Adrenal gland (tissue), 12 donors: Measurements from ENCODE around the gene TRNAU1AP. TPM values are rescaled to one million over a fixed set of nuclear protein-coding genes. Genes with fewer than 3 reads are reported as not detected.

Experiments
- DNase-seq, 7 donors: peaks; one replicate each; pipeline ENCODE4 v3.0.0-alpha.2; 2019 to 2020
- H3K27ac ChIP-seq, 5 donors: fragments of 200-600 bp; sonication (generic) in 4 of 5; 1 replicate in 3 of 5; 2 replicates in 2 of 5; pipeline versions ENCODE4 v1.5.1 to v1.8.0; 2016 to 2020; ENCODE audit warnings: mild to moderate bottlenecking in 1 of 5
- H3K27me3 ChIP-seq: fragments of 200-600 bp; 2 replicates; pipeline ENCODE4 v1.8.0; 2021
- H3K36me3 ChIP-seq, 2 donors: fragments of 200-600 bp; replicated peaks in 1 of 2; 1 replicate in 1 of 2; 2 replicates in 1 of 2; pipeline versions ENCODE4 v1.5.1 to v1.8.0; 2018 to 2022
- H3K4me1 ChIP-seq, 2 donors: fragments of 200-600 bp; replicated peaks in 1 of 2; 1 replicate in 1 of 2; 2 replicates in 1 of 2; pipeline versions ENCODE4 v1.5.1 to v1.8.0; 2018 to 2021
- H3K4me3 ChIP-seq, 4 donors: fragments of 200-600 bp; sonication (generic) in 3 of 4; one replicate each; pipeline ENCODE4 v1.5.1; 2016 to 2018
- H3K9me3 ChIP-seq, 3 donors: fragments of 200-600 bp; sonication (generic) in 1 of 3; replicated peaks in 1 of 3; 1 replicate in 2 of 3; 2 replicates in 1 of 3; pipeline versions ENCODE4 v1.5.1 to v1.8.0; 2016 to 2021
- CTCF ChIP-seq, 6 experiments: fragments of 450-650 bp in 4 of 6; fragments of 200-600 bp in 2 of 6; sonication (generic) in 1 of 6; IDR thresholded peaks; 1 replicate in 5 of 6; 2 replicates in 1 of 6; pipeline versions ENCODE4 v1.5.1 to v1.8.0; 2016 to 2021; ENCODE audit warnings: antibody characterized with exemption in 6 of 6, mild to moderate bottlenecking in 2 of 6, moderate library complexity in 1 of 6
- POLR2A ChIP-seq, 2 donors: fragments of 450-650 bp; IDR thresholded peaks; one replicate each; pipeline ENCODE4 v1.6.1; 2017; ENCODE audit warnings: antibody characterized with exemption in 2 of 2, mild to moderate bottlenecking in 2 of 2, moderate library complexity in 1 of 2
- WGBS, 4 donors: extraction: QIAGEN DNeasy Blood & Tissue Kit in 2 of 4; methylation state at CpG; one replicate each; pipeline versions ENCODE4 v1.1.5 to v1.1.7; 2013 to 2017; 5-methylcytosine and 5-hydroxymethylcytosine counted together
- intact Hi-C, 2 donors: fragments of 100-400 bp; cut with DNase I; formaldehyde crosslinking; loops; one replicate each; pipeline versions ENCODE4 v1.14.1 to v1.15.0; 2022 to 2023
- polyA plus RNA-seq, 3 donors: library from polyadenylated mRNA; stranded (reverse); fragments of 200-250 nt in 2 of 3; fragments of 350-450 nt in 1 of 3; fragmentation: Illumina TruSeq in 1 of 3; extraction: RNeasy Lipid Tissue Mini Kit (QIAGEN cat#74804) in 1 of 3; gene quantifications; one replicate each; pipeline ENCODE4 v1.2.3, GENCODE V29; 2013 to 2014
- total RNA-seq, 9 donors: library from RNA; depleted of rRNA in 4 of 9; stranded (reverse); fragments of >200 nt in 4 of 9; fragments of 120-200 nt in 1 of 9; fragmentation: NEBNext Ultra II Directional in 1 of 9; extraction: Animal tissue kit (Norgen Biotek cat#: 25700) in 1 of 9; gene quantifications; one replicate each; pipeline versions ENCODE4 v1.1.0 to v1.2.4, GENCODE V29; 2013 to 2023
- donor health status: healthy with polysubstance abuse.
- donor health status: Bipolar disorder and iron deficiency.
- donor health status: DM: yes; HTN: yes; CAD: no.
- donor health status: DM: no; HTN: no; CAD: no.
- donor health status: DM: no; HTN: no; CAD: no.
- donor health status: DM: yes; HTN: yes; CAD: no.

The TRNAU1AP gene
- total and polyA plus RNA-seq, 12 donors = 9.5 to 29.0 (median 19.5) TPM

GRCh38 chr1:28516518-28516956, 36.3 kb upstream of the TRNAU1AP start:
- Histone ChIP-seq H3K27me3 (no peaks in the 10 kb centered on the region), H3K36me3 (peaks cover 0 to 36% of the 10 kb centered on the region in 2 donors), H3K9me3 (no peaks in the 10 kb centered on the region), H3K27ac (no peak overlapping the region), H3K4me1 (peaks cover 6 to 24% of the 10 kb centered on the region in 2 donors), H3K4me3 (no peak overlapping the region)
- no peak for DNase-seq
- intact Hi-C loops = loop anchor here (5.0 to 10.0 kb wide), 2 partner anchors 78 to 361 kb away; partner anchors contain the start of gene RAB42 (in 1 of the 2)
- 94 to 100% (median 100%) methylated on average over 1 of the region's 1 CpG for WGBS, 4 donors
- TF ChIP-seq CTCF (IDR thresholded peaks at IDR 0.05) = no peak

- Histone ChIP-seq H3K36me3 (peaks cover 0 to 25% of the 10 kb centered on the region in 2 donors), H3K4me1 (peaks cover 6 to 14% of the 10 kb centered on the region in 2 donors), H3K4me3 (peak overlapping the region in 1 of 4 donors; percentile 82), H3K27me3 (no peaks in the 10 kb centered on the region), H3K9me3 (no peaks in the 10 kb centered on the region), H3K27ac (peak overlapping the region in 3 of 5 donors; percentile 57 to 92 (median 73))
- intact Hi-C loops = loop anchor here (5.0 to 10.0 kb wide), 2 partner anchors 77 to 360 kb away; partner anchors contain the start of gene RAB42 (in 1 of the 2)
- WGBS, 4 donors = 9 to 18% (median 11%) methylated on average over 7 of the region's 7 CpGs
- TF ChIP-seq CTCF (IDR thresholded peaks at IDR 0.05) (no peak), POLR2A (IDR thresholded peaks at IDR 0.05) (no peak)
- no peak for DNase-seq
These were observed 35.3 kb upstream of the TRNAU1AP start for GRCh38 chr1:28517649-28517999.

- Histone ChIP-seq H3K9me3 (no peaks in the 10 kb centered on the region), H3K36me3 (peaks cover 0 to 20% of the 10 kb centered on the region in 2 donors), H3K4me3 (peak overlapping the region in 2 of 4 donors; percentile 33 to 82), H3K4me1 (peaks cover 6 to 14% of the 10 kb centered on the region in 2 donors), H3K27ac (peak overlapping the region in 4 of 5 donors; percentile 57 to 92 (median 70)), H3K27me3 (no peaks in the 10 kb centered on the region)
- intact Hi-C loops = loop anchor here (5.0 to 10.0 kb wide), 2 partner anchors 77 to 359 kb away; partner anchors contain the start of gene RAB42 (in 1 of the 2)
- 0 to 1% (median 0%) methylated on average over 4 to 92 of the region's 92 CpGs for WGBS, 4 donors
- peak; percentile 95 to 99 (median 96) for TF ChIP-seq CTCF (IDR thresholded peaks at IDR 0.05)
- peak; percentile 43 to 65 for TF ChIP-seq POLR2A (IDR thresholded peaks at IDR 0.05)
- peak; percentile 90 to 94 (median 91) for DNase-seq
These were observed 34.7 kb upstream of the TRNAU1AP start for GRCh38 chr1:28518000-28518744.

- DNase-seq = peak; percentile 24 to 56 (median 39)
- peaks cover 0 to 13% of the 10 kb centered on the region in 2 donors for H3K36me3 ChIP-seq
- WGBS, 4 donors = 7 to 15% (median 11%) methylated on average over 14 to 21 of the region's 21 CpGs
These were observed 34.0 kb upstream of the TRNAU1AP start for GRCh38 chr1:28518745-28519341.

More at GRCh38 chr1:28518745-28519341, 34.0 kb upstream of the TRNAU1AP start:
- TF ChIP-seq POLR2A (IDR thresholded peaks at IDR 0.05) = no peak
- TF ChIP-seq CTCF (IDR thresholded peaks at IDR 0.05) = no peak
- intact Hi-C loops = loop anchor here (5.0 to 10.0 kb wide), 2 partner anchors 76 to 358 kb away; partner anchors contain the start of gene RAB42 (in 1 of the 2)
- H3K4me1 ChIP-seq = peaks cover 6 to 14% of the 10 kb centered on the region in 2 donors
- peak overlapping the region in 3 of 5 donors; percentile 57 to 92 (median 73) for H3K27ac ChIP-seq
- H3K27me3 ChIP-seq = no peaks in the 10 kb centered on the region
- H3K4me3 ChIP-seq = peak overlapping the region in 2 of 4 donors; percentile 32 to 82
- no peaks in the 10 kb centered on the region for H3K9me3 ChIP-seq
